ENCODE measurements around the gene GRPEL1. TPM values are rescaled to one million over a fixed set of nuclear protein-coding genes. Genes with fewer than 3 reads are reported as not detected.
"Not testable (repeated sequence)": the region's sequence is repeated elsewhere in the genome, so short reads cannot be mapped to it uniquely, and the experiment has no call there.

Gene GRPEL1
- total and polyA plus RNA-seq, 8 donors, result 20.1 to 33.9 (median 28.5) TPM

- Histone ChIP-seq H3K4me1 (no peaks in the 10 kb centered on the region), H3K27me3 (peaks cover 6 to 68% of the 10 kb centered on the region in 2 donors), H3K4me3 (no peak overlapping the region), H3K9me3 (peaks cover 0 to 5% of the 10 kb centered on the region in 2 donors), H3K36me3 (no peaks in the 10 kb centered on the region), H3K27ac (no peak overlapping the region)
- DNase-seq (no peak), ATAC-seq (no peak)
- intact Hi-C loops (cut with DNase I), result no loop called here
- no peak for TF ChIP-seq CTCF (IDR thresholded peaks at IDR 0.05)
Observed at GRCh38 chr4:7086384-7086783, 18.5 kb upstream of the GRPEL1 start.

- H3K36me3 ChIP-seq; ATAC-seq; DNase-seq; H3K27ac ChIP-seq; H3K4me1 ChIP-seq; H3K4me3 ChIP-seq; intact Hi-C loops (cut with DNase I); H3K9me3 ChIP-seq: not testable (repeated sequence)
- H3K27me3 ChIP-seq, result peaks cover 6 to 68% of the 10 kb centered on the region in 2 donors
Observed at GRCh38 chr4:7084564-7084961, 16.7 kb upstream of the GRPEL1 start.

GRCh38 chr4:7083597-7084563, 16.0 kb upstream of the GRPEL1 start:
- no peaks in the 10 kb centered on the region for H3K36me3 ChIP-seq
- no peak for DNase-seq
- H3K27me3 ChIP-seq, result peaks cover 6 to 66% of the 10 kb centered on the region in 2 donors
- H3K4me3 ChIP-seq, result no peak overlapping the region
- TF ChIP-seq CTCF (IDR thresholded peaks at IDR 0.05), result no peak
- H3K4me1 ChIP-seq, result no peaks in the 10 kb centered on the region
- intact Hi-C loops (cut with DNase I), result no loop called here
- no peak overlapping the region for H3K27ac ChIP-seq
- H3K9me3 ChIP-seq, result peaks cover 0 to 5% of the 10 kb centered on the region in 2 donors
- no peak for ATAC-seq

- H3K36me3 ChIP-seq, ATAC-seq, DNase-seq, H3K27ac ChIP-seq, H3K9me3 ChIP-seq, H3K4me3 ChIP-seq, H3K4me1 ChIP-seq: not testable (repeated sequence)
- intact Hi-C loops (cut with DNase I), result loop anchor here in 1 of 2 donors (10.0 kb wide), 2 partner anchors 175 to 355 kb away; partner anchors contain the start of gene TBC1D14
- peaks cover 4 to 34% of the 10 kb centered on the region in 2 donors for H3K27me3 ChIP-seq
Observed at GRCh38 chr4:7079909-7080308, 12.0 kb upstream of the GRPEL1 start.

- not testable (repeated sequence) for H3K36me3 ChIP-seq, DNase-seq, H3K27ac ChIP-seq, ATAC-seq, H3K4me3 ChIP-seq, H3K9me3 ChIP-seq, H3K4me1 ChIP-seq
- intact Hi-C loops (cut with DNase I), result loop anchor here in 1 of 2 donors (10.0 kb wide), 2 partner anchors 175 to 355 kb away; partner anchors contain the start of gene TBC1D14
- H3K27me3 ChIP-seq, result peaks cover 4 to 30% of the 10 kb centered on the region in 2 donors
Observed at GRCh38 chr4:7079483-7079882, 11.6 kb upstream of the GRPEL1 start.

- Histone ChIP-seq H3K4me3 (no peak overlapping the region), H3K4me1 (no peaks in the 10 kb centered on the region), H3K27me3 (peaks cover 4 to 16% of the 10 kb centered on the region in 2 donors), H3K36me3 (no peaks in the 10 kb centered on the region), H3K9me3 (no peaks in the 10 kb centered on the region), H3K27ac (no peak overlapping the region)
- intact Hi-C loops (cut with DNase I), result loop anchor here in 1 of 2 donors (10.0 kb wide), 2 partner anchors 173 to 353 kb away; partner anchors contain the start of gene TBC1D14
- no peak for ATAC-seq
- no peak for DNase-seq
- TF ChIP-seq CTCF (IDR thresholded peaks at IDR 0.05), result no peak
Observed at GRCh38 chr4:7078025-7078424, 10.2 kb upstream of the GRPEL1 start.
